AG08396 (cell line): ENCODE data around the gene C1orf159.
"Not testable (repeated sequence)": the region's sequence is repeated elsewhere in the genome, so short reads cannot be mapped to it uniquely, and the experiment has no call there.

Experiments
- DNase-seq: peaks from one replicate; pipeline ENCODE4 v3.0.0; 2012; ENCODE audit warnings: low spot score, mixed read lengths

C1orf159 gene

DNA sequence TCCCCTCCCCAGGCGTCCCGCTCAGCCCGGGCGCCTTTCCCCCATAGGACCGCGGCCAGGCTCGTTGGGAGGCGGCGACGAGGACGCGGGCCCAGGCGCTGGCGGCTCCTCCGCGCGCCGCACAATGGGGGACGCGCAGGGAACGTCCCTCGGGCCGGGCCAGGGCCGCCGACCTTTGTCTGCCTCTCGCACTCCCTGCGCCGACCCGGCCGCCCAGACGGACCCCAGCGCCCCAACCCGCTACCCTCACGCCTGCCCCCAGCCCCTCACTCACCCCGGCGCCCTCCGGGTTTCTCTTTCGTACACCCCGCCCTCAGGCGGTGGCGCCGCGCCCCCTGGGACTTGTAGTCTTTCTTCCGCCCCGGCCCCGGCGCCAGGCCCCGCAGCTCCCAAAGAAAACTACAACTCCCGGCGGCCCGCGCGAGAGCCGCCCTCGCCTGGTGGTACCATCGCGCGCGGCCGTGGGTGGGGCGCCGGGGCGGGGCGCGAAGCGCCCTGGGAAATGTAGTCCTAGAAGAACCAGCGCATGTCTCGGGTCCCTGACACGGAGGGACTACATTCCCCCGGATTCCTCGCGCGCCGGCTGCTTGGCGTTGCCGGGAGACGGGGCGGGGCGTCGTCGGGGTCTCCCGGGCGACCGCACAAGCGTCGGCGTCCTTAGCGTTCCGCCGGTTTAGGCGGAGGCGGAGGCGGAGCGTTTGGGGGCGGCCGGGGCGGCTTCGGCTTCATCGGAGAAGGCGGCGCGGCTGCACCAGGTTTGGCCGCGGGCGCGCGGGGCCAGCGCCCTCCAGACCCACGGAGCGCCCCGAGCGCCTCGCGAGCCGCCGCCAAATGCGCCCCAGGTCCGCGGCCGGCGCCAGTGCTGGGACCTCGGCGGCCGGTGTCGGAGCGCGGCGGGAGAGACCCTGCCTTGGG lies at the start of gene C1orf159:
C1orf159 (minus strand) TSS at position 304 of the 915 bp plus-strand sequence. CDS start 24,546 bp downstream, outside the sequence.
- DNase-seq, result peak; percentile 99

DNA sequence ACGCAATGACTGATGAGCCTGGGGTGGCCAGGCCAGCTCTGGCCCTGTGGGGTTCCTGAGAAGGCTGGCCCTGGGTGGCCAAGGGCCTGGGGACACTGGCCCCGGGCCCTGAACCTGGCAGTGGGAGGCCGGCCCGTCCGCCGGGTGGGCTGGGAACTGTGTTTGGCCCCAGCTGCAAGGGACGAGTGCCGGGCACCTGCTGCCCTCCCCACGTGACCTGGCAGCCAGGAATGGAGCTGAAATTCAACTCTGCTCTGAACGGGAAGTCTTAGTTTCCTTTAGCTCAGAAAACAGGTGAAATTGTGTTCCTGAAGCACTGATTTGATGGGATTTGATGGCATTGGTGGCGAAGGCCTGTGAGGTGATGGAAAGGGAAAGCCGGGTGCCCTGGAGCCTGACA lies 49.6 kb upstream of the C1orf159 start:
- DNase-seq, result no peak

DNA sequence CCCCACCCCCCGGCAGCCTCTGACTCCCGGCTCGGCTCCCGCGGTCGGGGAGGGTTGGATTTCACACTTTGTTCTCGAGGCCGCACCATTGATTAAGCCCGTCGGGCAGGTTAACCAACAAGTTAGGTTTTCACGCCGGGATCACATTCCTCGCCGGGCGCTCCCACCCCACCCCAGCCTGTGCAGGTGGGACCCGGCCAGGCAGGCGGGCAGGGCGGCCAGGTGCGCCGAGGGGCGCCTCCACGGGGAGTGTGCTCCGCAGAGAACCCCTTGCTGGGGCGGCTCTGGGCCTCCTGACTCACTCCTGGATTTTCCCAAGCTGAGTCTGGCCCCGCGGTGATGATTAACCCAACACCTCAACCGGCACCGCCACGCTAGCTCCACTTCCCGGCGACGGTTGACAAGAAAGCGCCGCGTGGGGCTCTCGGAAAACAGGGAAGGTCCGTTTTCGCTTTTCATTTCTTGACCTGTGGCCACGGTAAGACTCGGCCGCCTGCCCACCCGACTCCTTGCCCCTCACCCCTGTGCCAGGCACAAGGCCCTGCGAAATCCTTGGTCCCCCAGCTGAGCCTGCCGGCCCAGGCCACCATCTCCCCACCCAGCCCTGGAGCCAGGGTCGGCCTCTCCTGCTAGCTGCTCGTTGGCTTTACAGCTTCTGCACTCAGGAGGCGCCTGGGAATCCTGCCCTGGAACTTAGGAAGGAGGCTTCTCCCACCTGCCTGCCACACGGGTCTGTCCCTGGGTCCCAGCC lies 49.0 kb upstream of the C1orf159 start:
- DNase-seq, result no peak

DNA sequence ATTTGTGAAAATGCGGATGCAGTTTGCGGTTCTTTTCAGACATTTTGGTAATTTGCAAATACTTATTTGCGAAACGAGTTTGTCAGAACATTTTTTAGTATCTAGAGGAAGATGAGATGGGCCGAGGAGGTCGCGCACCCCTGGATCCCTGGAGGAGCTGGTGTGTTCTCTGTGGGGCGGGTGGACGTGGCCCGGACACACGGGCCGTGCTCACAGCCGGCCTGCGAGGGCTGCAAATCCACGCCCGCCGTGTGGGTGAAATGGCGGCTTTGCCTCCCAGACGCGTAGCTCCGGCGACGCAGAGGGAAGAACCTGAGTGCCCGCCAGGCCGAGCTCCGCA lies 48.4 kb upstream of the C1orf159 start:
- DNase-seq, result no peak

DNA sequence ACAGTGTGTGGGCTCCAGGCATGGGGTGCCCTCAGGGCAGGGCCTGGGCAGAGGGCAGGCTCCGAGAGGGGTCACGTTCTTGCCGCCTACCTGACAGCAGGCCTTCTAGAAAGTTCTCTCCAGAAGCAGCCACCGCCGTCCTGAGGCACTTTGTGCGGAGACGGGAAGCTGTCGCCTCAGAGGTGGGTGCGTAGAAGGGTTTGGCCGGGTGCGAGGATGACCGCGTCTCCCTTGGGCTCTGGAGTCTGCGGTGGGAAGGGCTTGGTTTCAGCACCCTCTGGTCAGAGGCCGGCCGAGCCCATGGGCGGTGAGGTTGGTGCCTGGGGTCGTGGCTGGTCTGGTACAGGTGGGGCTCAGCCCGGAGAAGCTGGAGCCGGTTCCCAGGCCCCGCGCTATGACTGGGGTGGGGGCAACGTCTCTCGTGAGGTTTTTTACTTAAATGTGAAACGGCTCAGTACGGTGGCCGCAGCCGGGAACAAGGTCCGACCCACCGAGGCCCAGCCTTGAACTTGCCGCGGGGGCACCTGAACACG lies 47.7 kb upstream of the C1orf159 start:
- no peak for DNase-seq

DNA sequence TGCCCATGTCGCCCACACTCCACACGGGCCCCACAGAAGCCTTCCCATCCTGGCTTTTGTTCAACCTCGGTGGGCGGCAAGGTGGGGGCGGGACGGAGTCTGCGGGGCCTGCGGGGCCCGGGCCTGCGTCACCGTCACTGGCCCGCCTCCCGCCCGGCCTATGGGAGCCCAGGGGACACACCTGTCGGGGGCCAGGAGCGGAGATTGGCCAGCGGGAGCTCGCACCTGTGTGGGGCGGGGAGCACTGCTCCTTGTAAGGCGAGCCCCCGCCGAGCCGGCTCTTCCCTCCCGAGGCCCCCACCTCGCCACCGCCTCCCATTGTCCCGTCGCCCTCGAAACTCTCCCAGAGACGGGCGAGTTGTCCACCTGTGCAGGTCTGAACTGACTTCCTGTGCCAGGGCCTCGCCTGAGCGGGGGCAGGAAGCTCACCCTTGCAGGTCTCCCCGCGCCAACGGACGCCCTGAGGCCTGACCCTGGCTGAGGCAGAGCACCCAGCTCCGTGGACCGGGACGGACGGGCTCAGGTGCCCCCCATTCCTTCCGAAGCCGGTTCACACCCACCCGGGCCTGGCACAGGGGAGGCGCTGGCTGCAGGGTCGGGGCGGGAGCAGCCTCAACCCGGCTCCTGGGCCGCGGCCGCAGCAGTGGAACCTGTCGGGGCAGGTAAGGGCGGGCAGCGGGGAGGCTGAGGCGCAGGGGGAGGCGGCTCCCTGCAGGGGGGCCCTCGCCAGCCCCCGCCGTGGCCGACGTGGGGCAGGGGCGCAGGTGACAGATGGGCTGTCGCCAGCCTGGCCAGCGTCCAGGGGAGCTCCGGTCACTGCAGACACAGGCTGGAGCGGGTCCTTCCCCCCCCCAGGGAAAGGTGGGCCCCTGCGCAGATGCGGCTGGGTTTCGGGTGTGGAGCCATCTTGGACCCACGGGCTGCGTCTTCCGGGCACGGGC lies 47.0 kb upstream of the C1orf159 start:
- no peak for DNase-seq

DNA sequence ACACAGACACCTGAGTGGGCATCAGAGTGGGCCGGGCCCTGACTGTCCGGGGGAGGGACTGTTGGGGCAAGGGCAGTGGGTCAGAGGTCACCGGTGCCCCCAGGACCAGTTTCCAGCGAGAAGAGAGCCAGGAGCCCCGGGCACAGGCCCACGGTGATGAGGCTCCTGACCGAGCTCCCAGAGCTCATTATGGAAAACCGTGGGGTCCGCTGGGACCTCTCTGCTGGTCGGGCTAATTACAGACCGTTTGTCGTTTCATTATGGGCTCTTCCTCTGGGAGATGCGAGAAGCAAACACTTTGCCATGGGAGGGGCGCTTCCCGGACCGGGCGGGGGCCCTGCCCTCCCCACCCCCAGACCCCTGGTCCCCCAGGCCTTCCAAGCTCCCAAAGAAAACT lies 45.8 kb upstream of the C1orf159 start:
- no peak for DNase-seq

DNA sequence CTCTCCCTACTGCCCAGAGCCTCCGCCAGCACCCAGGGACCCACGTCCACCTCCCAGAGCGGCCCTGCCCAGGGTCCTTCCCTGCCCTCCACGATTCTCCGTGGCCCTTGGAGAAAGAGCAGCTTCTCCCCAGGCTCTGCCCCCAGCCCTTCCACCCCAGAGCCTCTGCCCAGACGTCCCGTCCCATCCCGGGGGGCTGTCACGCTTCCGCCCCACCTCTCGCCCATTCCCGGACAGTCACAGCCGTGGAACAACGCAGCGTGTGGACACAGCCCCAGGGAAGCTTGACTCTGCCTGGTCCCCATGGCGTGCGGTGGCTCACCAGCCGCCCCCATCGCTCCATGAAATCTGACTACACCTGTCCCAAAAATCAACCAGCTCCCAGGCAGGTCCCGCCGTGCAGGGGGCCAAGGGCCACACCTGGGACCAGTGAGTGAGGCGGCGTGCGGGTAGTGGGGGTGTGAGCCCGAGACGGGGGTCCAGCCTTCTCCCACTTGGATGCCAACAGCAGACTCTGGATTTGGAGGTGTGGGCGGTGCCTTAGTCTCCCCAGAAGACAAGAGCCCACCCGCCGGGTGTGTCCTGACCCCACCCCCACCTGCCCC lies 45.3 kb upstream of the C1orf159 start:
- no peak for DNase-seq

DNA sequence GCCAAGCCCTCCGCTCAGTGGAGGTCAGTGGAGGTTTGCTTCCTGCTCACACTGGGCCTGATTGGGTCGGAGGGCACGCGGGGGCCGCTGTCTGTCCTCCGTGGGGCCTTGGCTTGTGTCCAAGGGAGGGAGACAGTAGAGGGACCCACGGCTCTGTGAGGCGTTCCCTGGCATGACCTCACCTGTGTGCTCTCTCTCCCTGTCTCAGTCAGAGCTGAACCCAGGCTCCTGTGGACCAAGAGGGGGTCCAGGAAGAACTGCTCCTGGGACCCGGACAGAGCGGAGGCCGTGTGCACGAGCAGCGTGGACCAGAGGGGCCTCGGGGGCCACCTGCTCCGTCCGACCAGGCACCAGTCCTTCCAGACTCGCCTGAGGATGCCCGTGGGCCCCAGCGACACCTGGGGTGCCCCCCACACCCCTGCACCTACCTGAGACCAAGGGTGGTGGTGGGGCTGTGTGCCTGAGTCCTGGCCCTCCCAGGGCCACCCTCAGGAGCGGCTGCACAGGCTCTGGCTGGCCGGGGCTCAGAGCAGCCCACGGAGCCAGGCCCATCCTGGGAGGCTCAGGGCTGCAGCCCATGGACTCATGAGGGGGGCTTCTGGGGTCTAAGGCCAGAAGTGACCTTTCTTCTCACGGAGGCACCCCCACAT lies 44.5 kb upstream of the C1orf159 start:
- DNase-seq, result no peak

DNA sequence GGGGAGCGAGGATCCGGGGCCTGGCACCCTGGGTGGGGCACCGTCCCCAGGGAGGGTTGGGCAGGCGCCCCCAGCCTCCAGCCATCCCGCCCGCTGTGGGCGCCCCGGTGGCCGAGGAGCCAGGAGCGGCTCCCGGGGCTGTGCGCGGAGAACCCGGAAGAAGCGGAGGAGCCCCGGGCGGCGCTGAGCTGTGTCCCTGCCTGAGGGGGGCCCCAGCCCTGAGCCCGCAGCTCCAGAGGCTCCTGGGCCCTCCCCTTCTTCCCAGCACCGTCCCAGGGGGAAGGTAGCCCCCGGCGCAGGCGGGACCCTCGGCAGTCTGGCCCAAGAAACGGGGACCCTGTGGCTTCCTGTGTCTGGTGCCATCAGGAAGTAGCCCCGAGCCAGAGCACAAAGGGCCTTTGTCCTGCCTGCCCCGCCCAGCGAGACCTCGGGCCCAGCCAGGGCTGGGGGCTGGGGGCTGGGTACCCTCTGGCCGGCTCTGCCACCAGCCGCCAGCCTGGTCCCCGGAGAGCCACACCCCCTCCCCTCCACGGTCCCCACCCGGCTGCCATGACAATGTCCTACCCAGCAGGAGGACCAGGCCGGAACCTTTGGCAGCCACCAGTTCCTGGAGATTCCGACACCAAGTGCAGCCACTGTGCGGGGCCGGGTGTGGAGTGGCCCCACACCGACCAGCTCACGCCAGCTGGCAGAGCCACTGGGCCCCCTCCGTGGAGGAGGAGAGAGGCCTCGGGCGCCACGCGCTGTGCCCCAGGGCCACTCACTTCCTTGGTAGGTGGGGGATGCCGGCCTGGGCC lies 42.2 kb upstream of the C1orf159 start:
- DNase-seq, result peak; percentile 78

DNA sequence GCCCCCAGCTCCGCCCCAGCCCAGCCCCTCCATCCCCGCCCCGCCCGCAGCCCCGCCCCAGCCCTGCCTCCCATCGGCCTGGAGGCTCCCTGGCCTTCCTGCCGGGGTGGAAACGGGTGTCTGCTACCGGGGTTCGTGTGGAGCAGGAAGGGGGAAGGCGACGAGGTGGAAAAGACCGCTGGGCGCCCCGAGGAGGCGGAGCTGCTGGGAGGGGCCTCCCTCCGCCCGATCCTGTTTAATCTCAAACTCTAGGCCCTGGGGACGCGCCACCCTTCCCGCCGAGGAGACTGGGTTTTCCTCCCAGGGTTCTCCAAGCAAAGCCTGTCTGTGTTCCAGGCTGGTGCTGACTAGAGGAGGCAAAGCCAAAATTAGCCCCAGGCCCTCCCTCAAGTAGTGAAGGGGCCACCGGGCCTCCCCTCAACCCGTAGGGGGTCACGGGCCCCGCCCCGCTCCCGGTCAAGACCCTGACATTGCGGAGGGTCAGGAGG lies 41.6 kb upstream of the C1orf159 start:
- peak; percentile 98 for DNase-seq

DNA sequence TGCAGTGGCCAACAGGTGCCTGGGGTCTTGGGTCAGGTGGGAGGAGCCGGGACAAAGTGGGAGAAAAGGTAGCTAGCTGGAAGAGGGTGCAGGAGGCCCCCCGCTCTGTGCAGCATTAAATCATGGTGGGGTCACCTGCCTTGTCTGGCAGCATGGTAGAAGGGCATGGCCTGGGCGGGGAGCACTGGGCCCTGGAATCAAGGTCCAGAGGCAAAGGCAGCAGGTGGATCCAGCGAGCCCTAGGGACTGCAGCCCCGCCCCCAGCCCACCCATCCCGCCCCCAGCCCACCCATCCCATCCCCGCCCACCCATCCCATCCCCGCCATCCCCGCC lies 41.1 kb upstream of the C1orf159 start:
- DNase-seq, result no peak

DNA sequence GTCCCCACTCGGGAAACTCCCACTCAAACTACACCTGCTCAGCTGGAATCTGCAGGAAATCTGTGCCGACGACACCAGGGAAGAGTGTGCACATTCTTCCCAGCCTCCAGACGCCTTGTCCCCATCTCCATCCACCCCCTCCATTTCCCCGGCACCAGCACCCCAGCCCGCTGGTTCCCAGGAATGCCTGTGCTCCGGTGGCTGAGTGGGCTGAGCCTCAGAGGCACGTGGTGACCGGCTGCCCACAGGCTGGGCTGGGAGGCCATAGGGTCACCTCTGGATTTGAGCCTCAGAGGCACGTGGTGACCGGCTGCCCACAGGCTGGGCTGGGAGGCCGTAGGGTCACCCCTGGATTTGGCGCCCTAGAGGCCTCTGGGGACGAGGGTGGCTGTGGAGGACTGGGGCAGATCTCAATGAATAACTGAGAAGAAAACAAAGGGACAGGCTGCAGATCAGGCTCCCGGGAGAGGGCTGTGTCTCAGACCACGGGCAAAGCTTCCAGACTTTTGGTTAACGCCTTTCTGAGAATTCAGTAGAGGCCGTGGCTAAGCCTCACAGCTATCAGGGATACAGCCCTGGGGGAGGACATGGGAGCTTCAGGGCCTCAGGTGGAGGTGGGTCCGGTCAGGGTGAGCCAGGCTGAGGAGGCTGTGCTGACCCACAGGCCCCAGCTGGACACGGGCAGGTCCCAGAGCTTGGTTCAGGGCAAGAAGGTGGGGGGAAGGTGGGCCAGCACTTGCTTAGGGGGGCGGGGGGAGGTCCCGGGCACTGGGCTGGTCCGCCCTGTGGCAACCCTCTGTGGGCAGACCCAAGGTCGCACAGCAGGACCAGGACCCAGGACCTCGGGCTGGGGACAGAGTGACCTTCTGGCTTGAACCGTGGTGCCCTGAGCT lies 40.5 kb upstream of the C1orf159 start:
- DNase-seq, result no peak

DNA sequence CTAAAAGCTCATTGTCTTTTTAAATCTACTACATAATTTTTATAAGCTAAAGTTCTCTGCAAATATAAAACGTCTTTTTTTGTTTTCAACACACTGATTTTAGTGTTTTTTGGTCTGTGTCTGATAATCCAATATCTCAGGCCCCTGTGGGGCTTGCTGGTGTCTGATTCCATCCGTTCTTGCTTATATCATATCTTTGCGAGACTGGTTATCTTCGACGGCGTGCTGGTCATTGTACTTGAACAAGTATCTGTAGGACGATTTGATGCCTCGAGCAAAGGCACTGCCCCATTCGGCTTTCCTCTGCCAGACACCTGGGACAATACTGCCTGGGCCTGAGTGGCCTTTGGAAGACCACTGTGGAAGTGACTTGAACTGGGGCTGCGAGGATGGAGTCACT lies 39.4 kb upstream of the C1orf159 start:
- DNase-seq, result no peak

DNA sequence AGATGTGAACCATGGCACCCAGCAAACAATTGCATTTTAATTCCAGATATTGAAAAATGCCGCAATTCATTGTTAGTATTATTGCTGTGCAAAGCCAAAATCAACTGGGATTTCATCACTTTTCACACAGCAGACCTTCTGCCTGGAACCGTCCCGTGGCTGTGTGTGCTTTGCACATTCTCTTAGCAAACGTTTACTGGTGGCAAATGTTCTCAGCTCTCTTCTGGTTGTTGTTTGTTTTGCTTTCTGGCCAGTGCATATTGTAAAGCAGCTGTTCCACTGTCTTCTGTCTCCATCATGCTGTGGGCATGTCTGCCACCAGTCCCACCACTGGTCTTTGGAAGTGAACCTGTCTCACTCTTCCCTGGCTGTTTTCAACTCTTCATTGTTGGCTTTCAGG lies 38.0 kb upstream of the C1orf159 start:
- no peak for DNase-seq

DNA sequence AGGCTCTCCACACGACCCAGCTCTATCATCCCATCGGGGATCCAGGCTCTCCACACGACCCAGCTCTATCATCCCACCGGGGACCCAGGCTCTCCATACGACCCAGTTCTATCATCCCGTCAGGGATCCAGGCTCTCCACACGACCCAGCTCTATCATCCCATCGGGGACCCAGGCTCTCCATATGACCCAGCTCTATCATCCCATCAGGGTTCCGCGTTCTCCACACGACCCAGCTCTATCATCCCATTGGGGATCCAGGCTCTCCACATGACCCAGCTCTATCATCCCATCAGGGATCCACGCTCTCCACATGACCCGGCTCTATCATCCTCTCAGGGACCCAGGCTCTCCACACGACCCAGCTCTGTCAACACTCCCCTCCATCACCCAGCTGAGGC lies 37.3 kb upstream of the C1orf159 start:
- not testable (repeated sequence) for DNase-seq

DNA sequence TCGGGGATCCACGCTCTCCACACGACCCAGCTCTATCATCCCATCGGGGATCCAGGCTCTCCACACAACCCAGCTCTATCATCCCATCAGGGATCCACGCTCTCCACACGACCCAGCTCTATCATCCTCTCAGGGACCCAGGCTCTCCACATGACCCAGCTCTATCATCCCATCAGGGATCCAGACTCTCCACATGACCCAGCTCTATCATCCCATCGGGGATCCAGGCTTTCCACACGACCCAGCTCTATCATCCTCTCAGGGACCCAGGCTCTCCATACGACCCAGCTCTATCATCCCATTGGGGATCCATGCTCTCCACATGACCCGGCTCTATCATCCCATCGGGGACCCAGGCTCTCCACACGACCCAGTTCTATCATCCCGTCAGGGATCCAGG lies 36.5 kb upstream of the C1orf159 start:
- not testable (repeated sequence) for DNase-seq

DNA sequence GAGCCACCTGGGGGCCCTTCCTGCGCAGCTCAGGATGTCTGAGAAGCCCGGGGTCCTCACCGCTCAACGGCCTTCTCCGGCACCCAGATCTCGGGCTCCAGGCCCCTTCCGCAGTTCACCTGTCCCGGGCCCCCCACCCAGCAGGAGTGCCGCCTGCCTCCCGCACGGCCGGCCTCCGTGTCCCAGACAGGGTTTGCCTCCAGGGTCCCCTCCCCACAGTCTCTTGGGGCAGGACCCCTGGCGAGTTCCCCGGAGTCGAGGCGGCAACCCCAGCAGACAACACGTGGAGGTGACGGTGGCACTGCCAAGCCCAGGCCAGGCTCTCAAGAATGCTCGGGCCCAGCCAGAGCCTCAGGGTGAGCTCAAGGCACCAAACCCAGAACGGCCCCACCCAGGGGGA lies 35.4 kb upstream of the C1orf159 start:
- no peak for DNase-seq

DNA sequence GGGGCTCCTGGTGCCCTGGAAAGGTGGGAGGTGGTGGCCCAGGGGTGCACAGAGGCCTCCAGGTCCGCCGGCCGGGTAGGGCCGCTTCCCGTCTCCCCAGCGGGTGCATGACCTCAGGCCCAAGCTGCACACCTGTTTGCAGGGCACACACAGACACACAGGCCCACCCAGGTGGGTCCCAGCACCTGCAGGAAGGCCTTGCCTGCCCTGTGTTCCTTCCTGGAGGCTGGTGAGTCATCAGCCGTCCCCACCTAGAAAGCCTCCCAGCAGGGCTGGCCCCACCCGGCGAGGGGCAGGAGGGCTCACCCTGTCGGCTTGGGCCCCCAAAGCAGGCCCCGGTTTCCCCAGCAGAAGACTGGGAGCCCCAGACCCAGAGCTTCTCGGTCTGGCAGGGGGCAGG lies 34.2 kb upstream of the C1orf159 start:
- DNase-seq, result no peak
